Fibroblast of lung (primary cell): ENCODE data around the gene E2F2.
"Not testable (repeated sequence)": the region's sequence is repeated elsewhere in the genome, so short reads cannot be mapped to it uniquely, and the experiment has no call there.

Experiments
- EZH2 ChIP-seq: IDR thresholded peaks from 2 replicates; pipeline ENCODE4 v1.5.1; 2012; ENCODE audit warnings: low read length, control low read depth, mild to moderate bottlenecking; ENCODE audit errors: missing control alignments
- TF ChIP-seq, protein P1 (sequence below), 2 donors: IDR thresholded peaks in 1 of 2; conservative IDR thresholded peaks in 1 of 2; 1 replicate in 1 of 2; 2 replicates in 1 of 2; pipeline ENCODE4 v1.5.1; 2011 to 2012; ENCODE audit warnings: low read length in 2 of 2, control low read depth in 1 of 2, inconsistent platforms in 1 of 2, low read depth in 1 of 2, mild to moderate bottlenecking in 1 of 2

DNA sequence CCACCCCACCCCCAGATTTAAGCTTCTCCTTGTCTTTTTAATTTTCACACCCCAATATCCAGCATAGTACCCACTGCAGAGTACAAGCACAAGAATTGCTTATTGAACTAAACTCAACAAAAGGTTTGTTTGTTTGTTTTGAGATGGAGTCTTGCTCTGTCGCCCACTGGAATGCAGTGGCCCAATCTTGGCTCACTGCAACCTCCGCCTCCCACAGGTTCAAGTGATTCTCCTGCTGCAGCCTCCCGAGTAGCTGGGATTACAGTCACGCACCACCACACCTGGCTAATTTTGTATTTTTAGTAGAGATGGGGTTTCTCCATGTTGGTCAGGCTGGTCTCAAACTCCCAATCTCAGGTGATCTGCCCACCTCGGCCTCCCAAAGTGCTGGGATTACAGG lies 11.9 kb upstream of the E2F2 start:
- TF ChIP-seq, protein P1, sequence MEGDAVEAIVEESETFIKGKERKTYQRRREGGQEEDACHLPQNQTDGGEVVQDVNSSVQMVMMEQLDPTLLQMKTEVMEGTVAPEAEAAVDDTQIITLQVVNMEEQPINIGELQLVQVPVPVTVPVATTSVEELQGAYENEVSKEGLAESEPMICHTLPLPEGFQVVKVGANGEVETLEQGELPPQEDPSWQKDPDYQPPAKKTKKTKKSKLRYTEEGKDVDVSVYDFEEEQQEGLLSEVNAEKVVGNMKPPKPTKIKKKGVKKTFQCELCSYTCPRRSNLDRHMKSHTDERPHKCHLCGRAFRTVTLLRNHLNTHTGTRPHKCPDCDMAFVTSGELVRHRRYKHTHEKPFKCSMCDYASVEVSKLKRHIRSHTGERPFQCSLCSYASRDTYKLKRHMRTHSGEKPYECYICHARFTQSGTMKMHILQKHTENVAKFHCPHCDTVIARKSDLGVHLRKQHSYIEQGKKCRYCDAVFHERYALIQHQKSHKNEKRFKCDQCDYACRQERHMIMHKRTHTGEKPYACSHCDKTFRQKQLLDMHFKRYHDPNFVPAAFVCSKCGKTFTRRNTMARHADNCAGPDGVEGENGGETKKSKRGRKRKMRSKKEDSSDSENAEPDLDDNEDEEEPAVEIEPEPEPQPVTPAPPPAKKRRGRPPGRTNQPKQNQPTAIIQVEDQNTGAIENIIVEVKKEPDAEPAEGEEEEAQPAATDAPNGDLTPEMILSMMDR (conservative IDR thresholded peaks at IDR 0.05 in 1 of 2, IDR thresholded peaks at IDR 0.05 in 1 of 2; ENCODE audit: low read depth in 1 of 2, low read length in 2 of 2), result not testable (repeated sequence)
- TF ChIP-seq EZH2, result not testable (repeated sequence)
